GM18861 (cell line): ENCODE measurements around the gene CRYGN.

Experiments
- ATAC-seq: cut with Tn5 transposase; IDR thresholded peaks from one replicate; pipeline ENCODE4 v1.9.1; 2021; ENCODE audit not compliant: unreplicated experiment

CRYGN gene

GRCh38 chr7:151427705-151428377 is 12.1 kb downstream of the CRYGN start:
- ATAC-seq: no peak

DNA sequence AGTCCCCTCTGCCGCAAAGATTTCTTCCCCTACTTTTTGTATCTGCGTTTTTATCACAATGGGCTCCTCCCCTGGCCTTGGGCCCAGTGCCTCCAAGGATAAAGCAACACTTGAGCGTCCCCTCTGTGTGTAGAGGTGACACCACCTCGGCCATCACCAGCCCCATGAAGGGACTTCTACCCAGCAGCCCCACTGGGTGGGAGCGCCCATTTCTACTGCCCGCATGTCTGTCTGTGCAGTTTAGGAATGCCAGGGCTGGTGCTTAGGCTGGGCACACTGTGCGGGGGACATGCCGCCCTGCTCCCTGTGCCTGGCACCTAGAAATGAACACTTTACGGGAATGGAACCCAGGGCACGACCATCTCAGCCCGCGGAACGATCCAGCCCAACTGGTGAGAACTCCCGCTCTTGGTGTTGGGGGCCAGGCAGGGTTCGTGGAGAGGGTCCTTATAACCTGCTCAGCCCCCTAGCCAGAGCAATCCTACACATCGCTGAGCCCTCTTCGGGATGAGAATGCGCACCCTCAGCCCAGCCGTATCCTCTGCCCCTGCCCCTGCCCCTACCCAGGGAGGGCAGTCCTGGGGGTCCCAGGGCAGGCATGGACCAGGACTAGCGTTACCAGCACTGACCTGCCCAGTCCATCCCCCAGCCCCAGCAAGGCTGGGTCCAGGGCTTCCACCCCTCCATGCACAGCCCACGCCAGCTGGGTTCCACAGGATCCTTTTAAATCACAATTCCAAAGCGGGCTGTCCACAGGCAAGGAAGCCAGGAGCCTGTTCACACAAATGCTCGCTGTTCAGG is 12.8 kb downstream of the CRYGN start:
- no peak for ATAC-seq

GRCh38 chr7:151426441-151426903 is 13.5 kb downstream of the CRYGN start:
- no peak for ATAC-seq

- no peak for ATAC-seq
Observed at GRCh38 chr7:151425670-151426440, 14.1 kb downstream of the CRYGN start.

GRCh38 chr7:151424799-151425198 is 15.1 kb downstream of the CRYGN start:
- no peak for ATAC-seq

GRCh38 chr7:151423936-151424335 is 16.0 kb downstream of the CRYGN start:
- no peak for ATAC-seq

DNA sequence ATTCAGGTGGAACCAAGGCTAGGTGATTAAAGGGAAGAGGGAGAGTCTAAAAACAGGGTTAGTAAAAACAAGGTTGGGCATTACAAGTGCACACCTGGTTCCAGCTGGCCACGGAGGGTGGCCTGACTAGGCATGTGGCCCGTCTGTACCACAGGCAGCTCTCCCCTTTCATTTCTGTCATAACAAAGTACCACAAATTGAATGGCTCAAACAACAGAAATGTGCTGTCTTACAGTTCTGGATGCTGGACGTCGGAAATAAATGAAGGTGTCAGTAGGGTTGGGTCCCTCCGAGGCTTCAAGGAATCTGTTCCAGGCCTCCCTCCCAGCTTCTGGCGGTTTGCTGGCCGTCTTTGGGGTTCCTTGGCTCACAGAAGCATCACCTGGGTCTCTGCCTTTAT is 16.7 kb downstream of the CRYGN start:
- ATAC-seq: no peak

- no peak for ATAC-seq
Observed at GRCh38 chr7:151422212-151422611, 17.7 kb downstream of the CRYGN start.

GRCh38 chr7:151420144-151420543 is 19.8 kb downstream of the CRYGN start:
- ATAC-seq: no peak

- ATAC-seq: no peak
Observed at GRCh38 chr7:151416941-151417315, 23.0 kb downstream of the CRYGN start.

DNA sequence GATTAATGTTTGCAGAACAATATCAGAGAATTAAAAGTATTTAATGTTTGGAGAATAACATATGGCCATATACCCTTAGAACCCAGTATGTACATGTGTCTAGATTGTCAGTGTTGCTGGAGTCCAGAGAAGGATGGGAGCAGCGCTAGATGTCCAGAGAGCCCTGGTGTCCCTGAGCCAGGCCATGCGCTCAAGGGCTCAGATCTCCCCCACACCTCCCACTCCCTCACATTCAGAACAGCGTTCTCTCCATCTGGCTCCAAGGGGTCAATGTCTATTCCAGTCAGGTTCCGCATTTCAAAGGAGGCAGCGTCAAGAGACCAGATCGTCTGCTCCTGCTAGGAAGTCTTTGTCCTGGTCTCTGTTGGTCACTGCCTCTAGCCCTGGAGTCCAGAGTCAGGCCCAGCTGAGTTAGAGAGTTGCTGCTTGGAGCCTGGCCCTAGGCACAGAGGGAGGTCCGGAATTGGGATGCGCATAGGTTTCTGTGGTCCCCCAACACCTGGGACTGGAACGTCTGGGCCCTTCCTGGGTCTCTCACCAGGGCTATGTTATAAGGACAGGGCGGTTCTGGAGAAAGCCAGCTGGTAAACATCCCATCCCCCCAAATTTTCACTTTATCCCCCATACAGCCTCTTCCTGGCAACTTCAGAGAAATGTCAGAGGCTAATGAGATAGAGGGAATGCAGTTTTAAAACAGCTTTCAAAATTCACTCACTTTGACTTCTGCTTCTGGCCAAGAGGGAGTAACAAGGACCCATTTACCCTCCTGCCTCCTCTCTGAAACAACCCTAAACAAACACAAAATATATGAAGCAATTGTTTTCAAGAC is 23.6 kb downstream of the CRYGN start:
- ATAC-seq: no peak

DNA sequence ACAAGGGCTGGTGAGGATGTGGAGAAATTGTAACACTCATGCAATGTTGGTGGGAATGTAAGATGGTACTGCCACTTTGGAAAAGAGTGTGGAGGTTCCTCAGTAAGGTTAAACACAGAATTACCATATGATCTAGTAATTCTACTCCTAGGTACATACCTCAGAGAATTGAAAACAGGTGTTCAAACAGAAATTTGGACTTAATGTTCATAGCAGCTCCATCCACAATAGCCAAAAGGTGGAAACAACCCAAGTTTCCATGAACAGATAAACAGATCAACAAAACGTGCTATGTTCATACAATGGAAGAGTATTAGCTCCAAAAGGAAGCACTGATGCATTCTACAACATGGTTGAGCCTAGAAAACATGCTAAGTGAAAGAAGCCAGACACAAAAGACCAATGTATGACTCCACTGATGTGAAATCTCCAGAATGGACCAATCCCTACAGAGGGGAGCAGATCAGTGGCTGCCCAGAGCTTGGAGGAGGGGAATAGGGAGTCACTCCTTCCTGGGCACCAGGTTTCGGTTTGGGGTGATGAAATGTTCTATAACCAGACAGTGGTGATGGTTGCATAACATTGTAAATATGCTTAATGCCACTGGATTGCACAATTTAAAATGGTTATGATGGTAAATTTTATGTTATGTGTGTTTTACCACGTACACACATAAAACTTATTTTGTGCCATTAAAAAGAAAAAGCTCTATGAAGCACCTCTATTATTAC is 24.4 kb downstream of the CRYGN start:
- no peak for ATAC-seq

- ATAC-seq: no peak
Observed at GRCh38 chr7:151413241-151413640, 26.7 kb downstream of the CRYGN start.

- no peak for ATAC-seq
Observed at GRCh38 chr7:151412318-151412717, 27.6 kb downstream of the CRYGN start.

GRCh38 chr7:151411551-151411950 is 28.4 kb downstream of the CRYGN start:
- no peak for ATAC-seq

- no peak for ATAC-seq
Observed at GRCh38 chr7:151410405-151411390, 29.2 kb downstream of the CRYGN start.

DNA sequence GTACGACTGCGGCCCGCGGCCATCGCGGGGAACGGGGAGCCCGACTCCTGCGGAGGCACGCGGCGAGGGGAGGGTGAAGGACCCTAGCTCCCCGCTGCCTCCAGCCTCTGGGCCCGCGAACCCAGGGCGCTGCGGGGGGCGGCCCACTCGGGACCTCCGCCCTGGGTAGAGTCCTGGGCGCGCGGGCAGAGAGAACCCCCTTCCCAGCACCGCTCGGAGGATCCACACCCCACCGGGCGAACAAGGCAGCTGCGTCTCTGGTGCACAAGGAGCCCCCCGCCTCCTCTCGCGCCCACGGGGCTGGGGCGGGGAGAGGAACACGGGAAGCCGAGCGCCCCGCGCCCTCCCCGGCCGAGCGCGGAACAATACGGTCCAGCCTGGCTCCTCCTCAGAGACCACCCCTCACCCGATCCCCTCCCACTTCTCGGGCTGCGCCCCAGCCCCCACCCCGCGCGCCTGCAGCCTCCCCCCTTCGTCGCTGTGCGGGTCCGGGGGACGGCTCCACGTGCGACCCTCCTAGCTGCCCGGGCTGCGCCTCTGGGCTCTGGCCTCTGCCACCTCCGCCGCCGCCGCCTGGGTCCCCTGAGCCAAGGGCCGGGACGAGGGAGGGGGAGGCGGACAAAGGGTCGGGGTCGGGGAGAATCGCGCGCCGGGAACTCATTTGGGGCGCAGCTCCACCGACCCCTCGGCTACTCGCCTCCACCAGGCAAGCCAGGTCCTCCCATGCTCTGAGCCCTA is 30.1 kb downstream of the CRYGN start, which contains the start of gene WDR86:
Gene WDR86 (minus strand): TSS at position 372 of the 738 bp plus-strand sequence. CDS start 449 bp downstream, outside the sequence.
- no peak for ATAC-seq
